Measurements from ENCODE around the gene DNAH1.

DNAH1 gene

DNA sequence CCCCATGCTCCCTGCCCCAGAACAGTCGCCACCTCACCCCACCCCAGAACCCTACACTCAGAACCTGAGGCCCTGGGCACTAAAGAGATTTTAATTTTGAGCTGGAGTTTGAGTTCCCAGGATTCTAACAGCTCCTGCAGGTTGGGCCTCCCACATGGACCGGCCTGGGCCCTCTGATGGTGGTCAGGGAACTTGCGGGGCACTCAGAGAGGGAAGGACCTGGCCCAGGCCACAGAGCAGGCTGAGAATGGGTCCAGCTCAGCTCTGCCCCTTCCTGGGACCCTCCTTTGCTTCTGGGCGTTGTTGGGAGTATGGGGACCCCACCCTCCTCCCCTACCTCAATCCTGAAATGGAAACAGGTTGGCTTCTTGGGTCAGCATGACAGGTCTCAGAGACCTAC, 129.9 kb downstream of the DNAH1 start:
- Mint-ChIP-seq H3K36me3 (no peaks in the 10 kb centered on the region), H3K4me3 (no peak overlapping the region), H3K9me3 (ENCODE audit: low read depth) (no peaks in the 10 kb centered on the region), H3K27ac (no peak overlapping the region), H3K27me3 (no peaks in the 10 kb centered on the region), H3K4me1 (ENCODE audit: low read depth) (peaks cover 7% of the 10 kb centered on the region)

DNA sequence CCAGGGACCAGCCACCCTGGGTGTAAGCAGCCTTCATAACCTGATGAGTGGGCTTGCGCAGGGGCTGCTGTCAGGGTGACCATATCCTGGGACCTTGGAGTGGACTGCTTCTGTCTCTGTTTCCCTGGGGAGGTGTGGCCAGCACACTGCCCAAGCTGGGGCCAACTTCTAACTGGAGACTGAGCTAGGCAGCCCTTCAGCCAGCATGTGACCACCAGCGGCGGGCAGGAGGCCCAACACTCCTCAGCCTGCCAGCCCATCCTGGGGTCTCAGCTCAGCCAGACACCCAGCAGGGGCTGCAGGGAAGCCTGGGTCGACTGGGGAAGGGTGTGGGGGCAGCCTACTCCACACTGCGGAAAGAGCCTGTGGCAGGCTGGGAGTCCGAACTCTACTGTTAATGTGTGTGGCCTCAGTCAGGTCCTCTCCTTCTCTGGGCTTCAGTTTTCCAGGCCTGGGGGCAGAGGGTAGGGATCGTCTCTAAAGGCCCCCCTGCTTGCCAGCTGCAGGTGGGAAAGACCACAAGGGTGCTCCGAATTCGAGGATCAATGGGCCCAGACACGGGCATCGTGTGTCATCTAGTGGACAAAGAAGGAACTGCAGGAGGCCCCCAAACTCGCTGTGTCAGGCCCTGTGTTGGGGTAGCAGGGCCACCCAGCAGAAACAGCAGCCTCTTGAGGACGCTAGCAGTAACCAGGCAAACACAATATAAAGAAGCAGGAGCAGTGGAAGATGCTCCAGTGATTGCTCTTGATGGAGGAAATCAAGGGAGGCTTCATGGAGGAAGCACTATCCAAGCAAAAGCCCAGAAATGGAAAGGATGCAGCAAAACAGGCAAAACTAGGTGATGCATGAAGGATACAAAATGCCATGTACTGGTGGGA, 130.8 kb downstream of the DNAH1 start:
- Mint-ChIP-seq H3K36me3 (no peaks in the 10 kb centered on the region), H3K4me1 (ENCODE audit: low read depth) (peaks cover 7% of the 10 kb centered on the region), H3K27ac (no peak overlapping the region), H3K4me3 (no peak overlapping the region), H3K9me3 (ENCODE audit: low read depth) (no peaks in the 10 kb centered on the region), H3K27me3 (no peaks in the 10 kb centered on the region)

DNA sequence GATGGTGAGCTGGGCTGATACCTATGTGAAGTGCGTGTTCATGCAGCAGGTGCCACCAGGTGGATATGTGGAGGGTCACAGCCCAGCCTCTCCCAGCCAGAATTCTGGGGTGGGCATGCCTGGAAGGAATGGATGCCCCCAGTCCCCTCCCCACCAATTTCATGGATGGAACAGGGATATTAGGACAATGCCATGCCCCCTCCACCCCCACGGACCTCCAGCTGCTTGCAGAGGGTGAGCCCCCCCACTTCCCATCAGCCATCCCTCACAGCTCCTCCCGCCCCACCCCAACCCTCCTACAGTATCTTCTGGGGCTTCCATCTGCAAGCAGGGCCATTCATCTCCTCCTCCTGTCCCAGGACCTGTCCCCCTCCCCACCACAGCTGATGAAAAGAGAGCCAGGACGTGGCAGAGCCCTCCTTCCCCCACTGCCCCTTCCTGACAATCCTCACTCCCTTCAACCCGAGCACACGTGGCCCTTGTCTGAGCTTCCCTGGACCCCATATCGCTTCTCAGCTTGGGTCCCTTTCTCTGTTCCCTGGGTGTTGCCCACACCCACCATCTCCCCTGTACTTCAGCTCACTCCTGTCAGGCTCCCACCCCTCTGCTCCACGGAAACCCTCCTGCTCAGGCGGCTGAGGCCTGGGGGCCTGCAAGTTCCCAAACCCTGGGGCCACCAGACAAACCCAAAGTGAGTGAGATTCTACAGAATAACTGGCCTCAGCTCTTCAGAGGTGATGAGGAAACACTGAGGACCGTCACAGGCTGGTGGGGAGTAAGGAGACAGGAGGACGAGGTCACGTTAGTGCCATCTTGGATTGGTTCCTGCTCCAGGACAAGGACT, 131.6 kb downstream of the DNAH1 start:
- H3K9me3 Mint-ChIP-seq (ENCODE audit: low read depth), result no peaks in the 10 kb centered on the region
- H3K27me3 Mint-ChIP-seq, result no peaks in the 10 kb centered on the region
- H3K27ac Mint-ChIP-seq, result no peak overlapping the region
- no peak overlapping the region for H3K4me3 Mint-ChIP-seq
- peaks cover 7% of the 10 kb centered on the region for H3K4me1 Mint-ChIP-seq (ENCODE audit: low read depth)
- H3K36me3 Mint-ChIP-seq, result no peaks in the 10 kb centered on the region
